IMR-90 (cell line): ENCODE results near the gene DOCK9. TPM values are rescaled to one million over a fixed set of nuclear protein-coding genes. Genes with fewer than 3 reads are reported as not detected.

Experiments
- ATAC-seq: fragments of 200-7000 bp; cut with Tn5 transposase; 2 replicates; pipeline ENCODE4 v1.9.1; 2020; ENCODE audit warnings: low read depth, mild to moderate bottlenecking, moderate library complexity
- BruUV-seq: library from RNA; stranded (reverse); fragments of 400-500 nt; replicated peaks from 2 replicates; lab custom pipeline; 2021; lab: Mats Ljungman, UMichigan
- CTCF ChIA-PET: fragments of 300-600 bp; formaldehyde crosslinking; extraction: SDS; loops from one replicate; lab custom pipeline; 2021; ENCODE audit warnings: antibody characterized with exemption; lab: Yijun Ruan, JAX
- POLR2A ChIA-PET: fragments of 300-600 bp; sonication (Branson Sonifier 250); formaldehyde crosslinking; loops from one replicate; lab custom pipeline; 2022; ENCODE audit warnings: antibody characterized with exemption; ENCODE audit not compliant: unreplicated experiment; lab: Charles Lee
- DNase-seq: peaks from one replicate; pipeline ENCODE4 v3.0.0; 2013
- H2AFZ ChIP-seq: replicated peaks from 2 replicates; pipeline ENCODE3; 2013; ENCODE audit warnings: low read length, mild to moderate bottlenecking; ENCODE audit not compliant: poor library complexity
- H2AK5ac ChIP-seq: 2 replicates; pipeline ENCODE4 v1.6.1; 2013; ENCODE audit warnings: low read depth, low read length, inconsistent platforms
- H2AK9ac ChIP-seq: replicated peaks from 2 replicates; pipeline ENCODE3; 2013; ENCODE audit warnings: mild to moderate bottlenecking, low read depth, low read length, moderate library complexity; ENCODE audit not compliant: poor library complexity
- H2BK120ac ChIP-seq: 2 replicates; pipeline ENCODE4 v1.6.1; 2013; ENCODE audit warnings: low read depth, low read length, inconsistent platforms
- H2BK15ac ChIP-seq: 3 replicates; pipeline ENCODE4 v1.6.1; 2013; ENCODE audit warnings: low read depth, low read length, inconsistent platforms
- H2BK20ac ChIP-seq: 2 replicates; pipeline ENCODE4 v1.6.1; 2013; ENCODE audit warnings: low read depth, mild to moderate bottlenecking, inconsistent platforms, low read length, moderate library complexity
- H2BK5ac ChIP-seq: 2 replicates; pipeline ENCODE4 v1.6.1; 2013; ENCODE audit warnings: mild to moderate bottlenecking, low read depth, low read length, inconsistent platforms; ENCODE audit not compliant: poor library complexity, severe bottlenecking
- H3K14ac ChIP-seq: replicated peaks from 2 replicates; pipeline ENCODE4 v1.6.1; 2013; ENCODE audit warnings: low read depth, low read length, inconsistent platforms
- H3K18ac ChIP-seq: 2 replicates; pipeline ENCODE4 v1.6.1; 2013; ENCODE audit warnings: low read depth, low read length, control low read depth
- H3K23ac ChIP-seq: 2 replicates; pipeline ENCODE4 v1.6.1; 2013; ENCODE audit warnings: low read depth, low read length, inconsistent platforms
- H3K27ac ChIP-seq: 2 replicates; pipeline ENCODE4 v1.5.1; 2013; ENCODE audit warnings: mild to moderate bottlenecking, control low read depth, low read length; ENCODE audit not compliant: insufficient read depth
- H3K27me3 ChIP-seq: 2 replicates; pipeline ENCODE4 v1.6.1; 2013; ENCODE audit warnings: low read length; ENCODE audit not compliant: control insufficient read depth, insufficient read depth
- H3K36me3 ChIP-seq: 2 replicates; pipeline ENCODE4 v1.6.1; 2013; ENCODE audit warnings: low read length, mixed read lengths; ENCODE audit not compliant: control insufficient read depth, insufficient read depth
- H3K4ac ChIP-seq: 2 replicates; pipeline ENCODE4 v1.6.1; 2013; ENCODE audit warnings: low read depth, low read length, inconsistent platforms
- H3K4me1 ChIP-seq: 2 replicates; pipeline ENCODE4 v1.6.1; 2013; ENCODE audit warnings: low read length, mixed read lengths; ENCODE audit not compliant: control insufficient read depth, insufficient read depth
- H3K4me2 ChIP-seq: 2 replicates; pipeline ENCODE4 v1.6.1; 2013; ENCODE audit warnings: low read depth, mild to moderate bottlenecking, control low read depth, low read length, moderate library complexity
- H3K4me3 ChIP-seq: 2 replicates; pipeline ENCODE4 v1.5.1; 2013; ENCODE audit warnings: low read depth, mild to moderate bottlenecking, control low read depth, low read length, moderate library complexity; ENCODE audit not compliant: insufficient read depth
- H3K56ac ChIP-seq: 2 replicates; pipeline ENCODE4 v1.6.1; 2013; ENCODE audit warnings: low read length, inconsistent platforms; ENCODE audit not compliant: insufficient read depth; ENCODE audit errors: extremely low read depth
- H3K79me1 ChIP-seq, 2 experiments: 2 replicates each; pipeline ENCODE4 v1.6.1; 2013; ENCODE audit warnings: low read length in 2 of 2, inconsistent platforms in 1 of 2, low read depth in 1 of 2
- H3K9ac ChIP-seq: 2 replicates; pipeline ENCODE4 v1.6.1; 2013; ENCODE audit warnings: low read depth, low read length, control low read depth
- H3K9me1 ChIP-seq: 2 replicates; pipeline ENCODE4 v1.6.1; 2013; ENCODE audit warnings: low read length, inconsistent platforms; ENCODE audit not compliant: insufficient read depth
- H3K9me3 ChIP-seq: 2 replicates; pipeline ENCODE4 v1.6.1; 2013; ENCODE audit warnings: low read length; ENCODE audit not compliant: control insufficient read depth, insufficient read depth
- H4K20me1 ChIP-seq: 2 replicates; pipeline ENCODE4 v1.6.1; 2013; ENCODE audit warnings: low read length, inconsistent platforms; ENCODE audit not compliant: insufficient read depth
- H4K5ac ChIP-seq: 2 replicates; pipeline ENCODE4 v1.6.1; 2013; ENCODE audit warnings: mild to moderate bottlenecking, low read depth, low read length, control low read depth
- H4K8ac ChIP-seq, 2 experiments: 2 replicates each; pipeline ENCODE4 v1.6.1; 2013; ENCODE audit warnings: low read depth in 2 of 2, low read length in 2 of 2, control low read depth in 1 of 2, inconsistent platforms in 1 of 2
- H4K91ac ChIP-seq: 2 replicates; pipeline ENCODE4 v1.6.1; 2013; ENCODE audit warnings: low read depth, low read length, inconsistent platforms; ENCODE audit not compliant: insufficient read depth
- BHLHE40 ChIP-seq: fragments of 150-350 bp; IDR thresholded peaks from 2 replicates; pipeline ENCODE4 v1.6.1; 2016; ENCODE audit warnings: mild to moderate bottlenecking, low read depth, low read length
- CEBPB ChIP-seq: IDR thresholded peaks from 2 replicates; pipeline ENCODE4 v1.6.1; 2012; ENCODE audit warnings: low read depth, low read length, improper control_type of control experiment
- CHD1 ChIP-seq: IDR thresholded peaks from 2 replicates; pipeline ENCODE4 v1.6.1; 2012; ENCODE audit warnings: low read depth, low read length, improper control_type of control experiment
- CTCF ChIP-seq: conservative IDR thresholded peaks from 2 replicates; pipeline ENCODE4 v1.5.1; 2012; ENCODE audit warnings: mild to moderate bottlenecking, low read depth, low read length, improper control_type of control experiment
- ELK1 ChIP-seq: fragments of 150-350 bp; IDR thresholded peaks from 2 replicates; pipeline ENCODE4 v1.6.1; 2016; ENCODE audit warnings: low read depth, mild to moderate bottlenecking, low read length, moderate library complexity, borderline replicate concordance
- FOS ChIP-seq: fragments of 150-350 bp; IDR thresholded peaks from 2 replicates; pipeline ENCODE4 v1.6.1; 2016; ENCODE audit warnings: low read depth, low read length
- MAFK ChIP-seq: IDR thresholded peaks from 2 replicates; pipeline ENCODE4 v1.6.1; 2012; ENCODE audit warnings: low read depth, low read length, improper control_type of control experiment
- MAZ ChIP-seq: IDR thresholded peaks from 2 replicates; pipeline ENCODE4 v1.6.1; 2012; ENCODE audit warnings: low read depth, mild to moderate bottlenecking, low read length, improper control_type of control experiment, moderate library complexity, borderline replicate concordance
- MXI1 ChIP-seq: IDR thresholded peaks from 2 replicates; pipeline ENCODE4 v1.6.1; 2012; ENCODE audit warnings: low read depth, mild to moderate bottlenecking, low read length, moderate library complexity, borderline replicate concordance
- NFE2L2 ChIP-seq: fragments of 150-350 bp; IDR thresholded peaks from 2 replicates; pipeline ENCODE4 v1.6.1; 2016; ENCODE audit warnings: low read depth, mild to moderate bottlenecking, low read length
- POLR2A ChIP-seq: IDR thresholded peaks from 2 replicates; pipeline ENCODE4 v1.6.1; 2012; ENCODE audit warnings: mild to moderate bottlenecking, low read depth, low read length
- RAD21 ChIP-seq: IDR thresholded peaks from 2 replicates; pipeline ENCODE4 v1.6.1; 2012; ENCODE audit warnings: low read length, improper control_type of control experiment
- RCOR1 ChIP-seq: IDR thresholded peaks from 2 replicates; pipeline ENCODE4 v1.6.1; 2012; ENCODE audit warnings: mild to moderate bottlenecking, low read length, improper control_type of control experiment; ENCODE audit not compliant: insufficient replicate concordance
- RFX5 ChIP-seq: IDR thresholded peaks from 2 replicates; pipeline ENCODE4 v1.8.0; 2012; ENCODE audit warnings: low read depth, mild to moderate bottlenecking, low read length, moderate library complexity
- SMC3 ChIP-seq: fragments of 150-350 bp; IDR thresholded peaks from 2 replicates; pipeline ENCODE4 v1.6.1; 2016; ENCODE audit warnings: low read depth, mild to moderate bottlenecking, antibody characterized with exemption, low read length, moderate library complexity
- USF2 ChIP-seq: fragments of 150-350 bp; IDR thresholded peaks from 2 replicates; pipeline ENCODE4 v1.6.1; 2017; ENCODE audit warnings: mild to moderate bottlenecking, antibody characterized with exemption, low read length, low read depth
- WGBS, 2 experiments: methylation state at CpG; one replicate each; pipeline versions ENCODE4 v1.1.5 to v1.1.7; 2013; ENCODE audit warnings: missing lambda C conversion rate in 2 of 2; ENCODE audit not compliant: insufficient read length in 1 of 2; ENCODE audit errors: extremely low coverage in 2 of 2; 5-methylcytosine and 5-hydroxymethylcytosine counted together
- dilution Hi-C: fragments of 300-500 bp; cut with HindIII; formaldehyde crosslinking; loops from one replicate; pipeline ENCODE4 v1.14.3; 2018; ENCODE audit warnings: low sequenced_read_pairs; ENCODE audit not compliant: unreplicated experiment
- in situ Hi-C: fragments of 300-500 bp; cut with MboI; formaldehyde crosslinking; loops from 3 replicates; pipeline ENCODE4 v1.14.3; 2019; ENCODE audit warnings: low sequenced_read_pairs, inconsistent platforms, mixed read lengths
- intact Hi-C: fragments of 100-400 bp; cut with micrococcal nuclease; formaldehyde crosslinking; loops from 2 replicates; pipeline ENCODE4 v1.10.0; 2022
- polyA plus RNA-seq, 3 experiments: library from polyadenylated mRNA; depleted of rRNA; stranded (reverse); fragments of >200 nt; gene quantifications; 2 replicates each; pipeline ENCODE4 v1.2.3, GENCODE V29; 2012; ENCODE audit warnings: low replicate concordance in 1 of 3
- total RNA-seq: library from RNA; depleted of rRNA; stranded (reverse); fragments of >200 nt; gene quantifications from 2 replicates; pipeline ENCODE4 v1.2.3, GENCODE V29; 2012

The DOCK9 gene
- total and polyA plus RNA-seq, 2 of the 4 experiments (the other 2 are of a cell fraction), result 4.8 to 7.2 TPM

- no TSS peak for BruUV-seq
- Histone ChIP-seq H3K36me3 (no peaks in the 10 kb centered on the region), H3K14ac (no peak overlapping the region), H3K9me3 (no peaks in the 10 kb centered on the region), H3K23ac (no peak overlapping the region), H2AFZ (no peak overlapping the region), H3K4me2 (no peak overlapping the region), H2AK9ac (no peak overlapping the region), H3K18ac (no peak overlapping the region), H3K4me3 (no peak overlapping the region), H4K8ac (no peak overlapping the region), H3K56ac (no peak overlapping the region), H3K27me3 (no peaks in the 10 kb centered on the region; the same call in 1 of the 2 replicates), H3K79me1 (no peaks in the 10 kb centered on the region; a peak in 1 of 4 replicates), H3K4ac (no peak overlapping the region), H2AK5ac (no peak overlapping the region), H2BK120ac (no peak overlapping the region), H2BK5ac (no peak overlapping the region), H4K20me1 (no peaks in the 10 kb centered on the region), H3K4me1 (no peaks in the 10 kb centered on the region), H4K5ac (no peak overlapping the region), H3K9me1 (no peaks in the 10 kb centered on the region), H2BK20ac (no peak overlapping the region), H3K27ac (no peak overlapping the region), H4K91ac (no peak overlapping the region), H3K9ac (no peak overlapping the region), H2BK15ac (no peak overlapping the region)
- TF ChIP-seq NFE2L2, result no peak
- TF ChIP-seq MAZ, result no peak
- TF ChIP-seq ELK1, result no peak
- TF ChIP-seq MXI1, result no peak
- no peak for TF ChIP-seq RCOR1
- no peak for TF ChIP-seq MAFK
- TF ChIP-seq FOS, result no peak
- no peak for TF ChIP-seq CHD1
- no peak for TF ChIP-seq POLR2A
- TF ChIP-seq RFX5, result no peak
- TF ChIP-seq USF2, result no peak
- TF ChIP-seq SMC3, result no peak
- no peak for TF ChIP-seq CEBPB
- no peak for TF ChIP-seq CTCF
- no peak for TF ChIP-seq RAD21
- TF ChIP-seq BHLHE40, result no peak
- ChIA-PET CTCF (no interaction called here), POLR2A (no interaction called here)
- dilution Hi-C loops, result no loop called here
- intact Hi-C loops, result no loop called here
- no peak for DNase-seq
- ATAC-seq, result no peak
- in situ Hi-C loops, result no loop called here
- WGBS, 2 experiments, result 100% methylated on average over 2 of the region's 6 CpGs; no CpG with 5 or more reads in 1 of the 2 experiments
These were observed 9.4 kb upstream of the DOCK9 start for GRCh38 chr13:98987275-98987674.
